BLaER1 (cell line): ENCODE measurements around the gene FAXDC2.
"Not testable (repeated sequence)": the region's sequence is repeated elsewhere in the genome, so short reads cannot be mapped to it uniquely, and the experiment has no call there.

ENCODE experiments used
- H3K27ac ChIP-seq: shearing (Covaris generic); formaldehyde crosslinking; 2 replicates; pipeline ENCODE4 v1.8.1; 2022
- H3K27me3 ChIP-seq: shearing (Covaris generic); formaldehyde crosslinking; 2 replicates; pipeline ENCODE4 v1.8.1; 2022
- H3K36me3 ChIP-seq: shearing (Covaris generic); formaldehyde crosslinking; 2 replicates; pipeline ENCODE4 v1.8.1; 2022
- H3K4me1 ChIP-seq: shearing (Covaris generic); formaldehyde crosslinking; 2 replicates; pipeline ENCODE4 v1.8.1; 2022
- H3K4me2 ChIP-seq: shearing (Covaris generic); formaldehyde crosslinking; 2 replicates; pipeline ENCODE4 v1.8.1; 2022
- H3K4me3 ChIP-seq: shearing (Covaris generic); formaldehyde crosslinking; 2 replicates; pipeline ENCODE4 v1.8.1; 2022
- H3K9ac ChIP-seq: shearing (Covaris generic); formaldehyde crosslinking; 2 replicates; pipeline ENCODE4 v1.8.1; 2022
- H3K9me3 ChIP-seq: shearing (Covaris generic); formaldehyde crosslinking; 2 replicates; pipeline ENCODE4 v1.8.1; 2022
- H4K20me1 ChIP-seq: shearing (Covaris generic); formaldehyde crosslinking; 2 replicates; pipeline ENCODE4 v1.8.1; 2022
- Cebpa-rat ChIP-seq: shearing (Covaris generic); IDR thresholded peaks from 2 replicates; pipeline ENCODE4 v1.8.1; 2022

The FAXDC2 gene

DNA sequence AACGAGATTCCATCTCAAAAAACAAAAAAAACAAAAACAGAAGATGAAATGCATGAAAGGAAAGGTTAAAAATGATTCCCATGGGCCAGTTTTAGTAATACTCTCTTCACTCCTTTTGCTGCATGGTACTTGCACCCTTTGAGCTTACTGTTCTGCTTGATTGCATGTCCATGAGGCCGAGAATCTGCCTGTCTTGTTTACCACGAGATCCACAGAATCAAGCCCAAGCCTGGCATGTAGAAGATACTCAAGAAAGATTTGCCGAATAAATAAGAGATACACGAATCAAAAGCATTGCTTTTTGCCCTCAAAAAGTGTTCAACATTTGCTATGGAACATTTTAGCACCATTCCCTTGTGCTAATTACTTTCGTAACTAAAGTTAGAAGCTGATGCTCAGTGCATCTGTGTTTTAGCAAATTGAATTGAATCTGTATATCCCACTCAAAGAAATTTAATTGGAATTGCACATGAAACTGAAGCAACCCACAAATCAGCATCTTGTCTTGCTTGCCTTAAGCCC lies 1.1 kb downstream of the FAXDC2 start:
- H3K4me1 ChIP-seq, result peaks cover 32% of the 10 kb centered on the region
- H3K4me3 ChIP-seq, result no peak overlapping the region
- no peaks in the 10 kb centered on the region for H3K27me3 ChIP-seq
- no peaks in the 10 kb centered on the region for H4K20me1 ChIP-seq
- H3K9me3 ChIP-seq, result no peaks in the 10 kb centered on the region
- H3K27ac ChIP-seq, result no peak overlapping the region
- H3K9ac ChIP-seq, result no peak overlapping the region
- no peak for TF ChIP-seq Cebpa-rat
- peak overlapping the region; percentile 59 for H3K4me2 ChIP-seq
- no peaks in the 10 kb centered on the region for H3K36me3 ChIP-seq

DNA sequence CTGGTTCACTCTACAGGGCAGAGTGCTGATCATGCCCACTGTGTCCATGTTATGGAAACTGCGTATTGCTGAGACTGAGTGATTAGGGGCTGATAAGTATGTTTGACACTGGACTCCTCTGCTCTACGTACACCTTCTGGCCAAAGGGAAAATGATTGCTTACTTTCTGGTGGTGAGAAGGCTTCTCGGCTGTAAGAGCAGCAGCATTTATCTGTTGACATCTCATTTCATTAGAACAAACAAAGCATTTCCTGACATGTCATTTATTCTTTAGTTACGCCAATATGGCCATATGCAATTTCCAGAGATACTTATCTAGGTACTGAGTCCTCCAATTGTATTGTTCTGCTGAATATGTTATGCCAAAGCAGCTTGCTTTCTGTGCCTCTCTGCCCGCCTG lies 5.6 kb downstream of the FAXDC2 start:
- TF ChIP-seq Cebpa-rat, result no peak
- peaks cover 12% of the 10 kb centered on the region for H3K4me1 ChIP-seq
- no peak overlapping the region for H3K4me3 ChIP-seq
- H4K20me1 ChIP-seq, result no peaks in the 10 kb centered on the region
- H3K36me3 ChIP-seq, result no peaks in the 10 kb centered on the region
- H3K4me2 ChIP-seq, result no peak overlapping the region
- H3K27ac ChIP-seq, result no peak overlapping the region
- no peaks in the 10 kb centered on the region for H3K9me3 ChIP-seq
- no peak overlapping the region for H3K9ac ChIP-seq
- no peaks in the 10 kb centered on the region for H3K27me3 ChIP-seq

- Histone ChIP-seq H3K4me1 (no peaks in the 10 kb centered on the region), H3K36me3 (no peaks in the 10 kb centered on the region), H3K27me3 (no peaks in the 10 kb centered on the region), H3K4me3 (no peak overlapping the region), H3K4me2 (no peak overlapping the region), H3K9me3 (no peaks in the 10 kb centered on the region), H3K9ac (no peak overlapping the region), H4K20me1 (no peaks in the 10 kb centered on the region), H3K27ac (no peak overlapping the region)
- no peak for TF ChIP-seq Cebpa-rat
Measured at GRCh38 chr5:154842689-154843530, 7.5 kb downstream of the FAXDC2 start.

- Histone ChIP-seq H3K9me3 (no peaks in the 10 kb centered on the region), H3K4me1 (0 out of 2 replicates have a peak, but pooled peaks cover under 1% of the 10 kb centered on the region), H3K36me3 (no peaks in the 10 kb centered on the region), H3K27me3 (no peaks in the 10 kb centered on the region), H3K9ac (no peak overlapping the region), H3K27ac (no peak overlapping the region), H4K20me1 (no peaks in the 10 kb centered on the region), H3K4me2 (no peak overlapping the region), H3K4me3 (no peak overlapping the region)
- TF ChIP-seq Cebpa-rat, result no peak
Measured at GRCh38 chr5:154841273-154841661, 9.1 kb downstream of the FAXDC2 start.

DNA sequence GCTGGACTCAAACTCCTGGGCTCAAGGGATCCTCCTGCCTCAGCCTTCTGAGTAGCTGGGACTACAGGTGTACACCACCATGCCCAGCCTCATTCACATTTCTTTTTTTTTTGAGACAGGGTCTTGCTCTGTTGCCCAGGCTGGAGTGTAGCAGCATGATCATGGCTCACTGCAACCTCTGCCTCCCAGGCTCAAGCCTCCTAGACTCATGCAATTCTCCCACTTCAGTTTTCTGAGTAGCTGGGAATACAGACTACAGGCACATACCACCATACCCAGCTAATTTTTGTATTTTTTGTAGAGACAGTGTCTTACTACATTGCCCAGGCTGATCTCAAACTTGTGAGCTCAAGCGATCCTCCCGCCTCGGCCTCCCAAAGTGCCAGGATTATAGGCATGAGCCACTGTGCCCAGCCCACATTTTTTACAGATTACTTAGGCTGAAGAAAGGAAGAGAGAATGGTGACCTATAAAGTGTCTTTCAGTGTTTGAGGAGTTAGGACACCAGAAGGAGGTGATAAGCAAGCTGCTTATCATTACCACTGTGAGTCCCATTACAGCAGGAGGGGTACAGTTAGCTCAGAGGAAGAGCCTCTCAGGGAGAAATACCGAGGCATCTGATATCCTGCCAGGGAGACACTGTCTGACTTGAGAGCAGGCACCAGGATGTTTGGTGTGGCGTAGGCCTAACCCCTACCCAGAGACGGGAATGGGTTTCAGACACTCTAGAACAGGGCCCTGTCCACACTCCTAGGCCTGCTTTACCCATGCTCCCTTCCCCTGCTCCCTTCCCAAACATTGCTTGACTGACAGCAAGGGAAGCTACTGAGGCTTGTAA lies 9.7 kb downstream of the FAXDC2 start:
- no peak for TF ChIP-seq Cebpa-rat
- H3K4me2 ChIP-seq, result no peak overlapping the region
- no peaks in the 10 kb centered on the region for H3K9me3 ChIP-seq
- no peaks in the 10 kb centered on the region for H3K27me3 ChIP-seq
- H3K36me3 ChIP-seq, result no peaks in the 10 kb centered on the region
- H4K20me1 ChIP-seq, result no peaks in the 10 kb centered on the region
- no peak overlapping the region for H3K27ac ChIP-seq
- H3K4me1 ChIP-seq, result 0 out of 2 replicates have a peak, but pooled peaks cover 5% of the 10 kb centered on the region
- no peak overlapping the region for H3K9ac ChIP-seq
- H3K4me3 ChIP-seq, result no peak overlapping the region

DNA sequence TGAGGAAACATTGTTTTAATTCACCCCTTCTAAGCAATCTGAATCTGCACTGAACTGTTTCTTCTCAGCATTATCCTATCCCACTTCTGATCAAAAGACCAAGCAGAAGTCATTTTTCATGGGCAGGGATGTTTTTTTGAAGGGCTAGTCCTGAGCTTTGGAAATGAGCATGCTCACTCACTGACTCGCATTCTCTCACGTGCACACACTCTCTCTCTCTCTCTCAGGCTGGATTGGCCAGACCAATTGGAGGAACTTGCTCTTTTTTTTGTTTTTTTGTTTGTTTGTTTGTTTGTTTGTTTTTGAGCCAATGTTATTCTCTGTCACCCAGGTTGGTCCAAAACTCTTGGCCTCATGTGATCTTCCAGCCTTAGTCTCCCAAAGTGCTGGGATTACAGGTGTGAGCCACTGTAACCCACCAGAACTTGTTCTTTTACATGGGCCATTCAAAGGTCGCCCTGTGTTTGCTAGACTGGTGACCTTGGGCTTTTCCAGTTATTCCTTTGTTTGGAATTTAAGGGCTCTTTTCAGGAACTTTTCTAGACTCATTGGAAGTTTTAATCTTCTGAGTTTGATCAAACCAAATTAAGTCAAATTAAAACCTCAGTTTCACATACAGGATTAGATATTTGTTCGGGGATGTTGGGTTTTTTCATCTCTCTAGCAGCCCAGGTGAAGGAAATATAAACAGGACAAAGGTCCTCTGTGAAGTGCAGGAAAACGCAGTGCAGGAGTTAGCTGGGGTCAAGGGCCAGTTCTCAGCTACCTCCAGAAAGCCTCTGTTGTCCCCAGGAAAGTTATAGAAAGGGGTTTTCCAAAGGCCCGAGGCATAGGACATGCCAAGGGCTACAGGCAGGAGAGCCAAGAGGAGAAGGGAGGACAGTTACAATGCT lies 13.1 kb downstream of the FAXDC2 start:
- Histone ChIP-seq H3K4me1 (peaks cover 20% of the 10 kb centered on the region), H3K4me3 (no peak overlapping the region), H3K9me3 (no peaks in the 10 kb centered on the region), H3K27ac (no peak overlapping the region), H4K20me1 (no peaks in the 10 kb centered on the region), H3K27me3 (no peaks in the 10 kb centered on the region), H3K36me3 (no peaks in the 10 kb centered on the region), H3K9ac (no peak overlapping the region), H3K4me2 (no peak overlapping the region)
- no peak for TF ChIP-seq Cebpa-rat

GRCh38 chr5:154836225-154836624 lies 14.2 kb downstream of the FAXDC2 start:
- Histone ChIP-seq H3K4me3 (no peak overlapping the region), H3K4me2 (0 out of 2 replicates have a peak overlapping the region, but pooled peaks have one; percentile 2), H3K27ac (no peak overlapping the region), H3K9ac (no peak overlapping the region), H3K4me1 (peaks cover 20% of the 10 kb centered on the region), H3K27me3 (no peaks in the 10 kb centered on the region), H3K9me3 (no peaks in the 10 kb centered on the region), H4K20me1 (no peaks in the 10 kb centered on the region), H3K36me3 (peaks cover 6% of the 10 kb centered on the region; the same call in 1 of the 2 replicates)
- TF ChIP-seq Cebpa-rat, result no peak

GRCh38 chr5:154835701-154836052 lies 14.7 kb downstream of the FAXDC2 start:
- not testable (repeated sequence) for H3K27ac ChIP-seq, H3K4me2 ChIP-seq

DNA sequence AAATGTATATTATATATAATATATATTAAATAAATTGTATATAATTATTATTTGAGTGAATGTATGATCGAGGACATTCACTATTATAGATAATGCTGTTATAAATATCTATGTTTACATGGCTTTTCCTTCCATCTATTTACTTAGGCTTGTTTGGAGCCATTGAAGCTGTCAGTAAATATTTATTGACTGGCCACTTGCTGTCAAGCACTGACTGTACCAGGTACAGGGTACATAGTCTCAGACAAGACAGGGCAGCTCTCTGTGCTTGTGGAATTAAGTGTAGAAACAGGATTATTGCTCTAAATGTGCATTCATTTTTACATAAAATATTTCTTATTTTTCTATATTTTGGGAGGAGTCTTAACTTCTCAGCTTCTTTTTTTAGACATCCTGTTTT lies 16.4 kb downstream of the FAXDC2 start:
- Histone ChIP-seq H3K27ac (no peak overlapping the region), H3K4me2 (no peak overlapping the region; the same call in 1 of the 2 replicates), H3K36me3 (peaks cover 16% of the 10 kb centered on the region), H3K9ac (no peak overlapping the region), H4K20me1 (no peaks in the 10 kb centered on the region), H3K4me3 (no peak overlapping the region), H3K9me3 (no peaks in the 10 kb centered on the region), H3K4me1 (peaks cover 20% of the 10 kb centered on the region), H3K27me3 (no peaks in the 10 kb centered on the region)
- TF ChIP-seq Cebpa-rat, result no peak

More at GRCh38 chr5:154835701-154836052, 14.7 kb downstream of the FAXDC2 start:
- H3K36me3 ChIP-seq, result peaks cover 11% of the 10 kb centered on the region
- H3K9ac ChIP-seq, H3K9me3 ChIP-seq, H3K27me3 ChIP-seq, H3K4me3 ChIP-seq, H4K20me1 ChIP-seq: not testable (repeated sequence)
- peaks cover 20% of the 10 kb centered on the region for H3K4me1 ChIP-seq

DNA sequence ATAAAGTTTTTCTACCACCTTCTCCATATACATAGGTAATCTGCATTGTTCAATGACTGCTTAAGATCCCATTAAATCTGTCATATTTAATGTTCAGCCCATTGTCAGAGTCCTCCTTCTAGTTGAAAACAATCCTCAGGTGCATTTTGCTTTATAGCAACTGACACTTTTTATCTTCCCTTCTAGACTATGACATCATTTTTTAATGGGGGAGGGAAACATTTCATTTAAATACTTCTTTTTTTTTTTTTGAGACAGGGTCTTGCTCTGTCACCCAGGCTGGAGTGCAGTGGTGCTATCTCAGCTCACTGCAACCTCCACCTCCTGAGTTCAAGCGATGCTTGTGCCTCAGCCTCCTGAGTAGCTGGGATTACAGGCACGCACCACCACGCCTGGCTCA lies 17.6 kb downstream of the FAXDC2 start:
- not testable (repeated sequence) for H3K27me3 ChIP-seq, H3K4me3 ChIP-seq, H3K9me3 ChIP-seq, H3K4me2 ChIP-seq, H3K9ac ChIP-seq, H3K27ac ChIP-seq, H4K20me1 ChIP-seq
- Histone ChIP-seq H3K36me3 (peaks cover 16% of the 10 kb centered on the region), H3K4me1 (peaks cover 20% of the 10 kb centered on the region)
